Measurements from ENCODE around the gene MAFG.
"Not testable (repeated sequence)": the region's sequence is repeated elsewhere in the genome, so short reads cannot be mapped to it uniquely, and the experiment has no call there.

MAFG gene

DNA sequence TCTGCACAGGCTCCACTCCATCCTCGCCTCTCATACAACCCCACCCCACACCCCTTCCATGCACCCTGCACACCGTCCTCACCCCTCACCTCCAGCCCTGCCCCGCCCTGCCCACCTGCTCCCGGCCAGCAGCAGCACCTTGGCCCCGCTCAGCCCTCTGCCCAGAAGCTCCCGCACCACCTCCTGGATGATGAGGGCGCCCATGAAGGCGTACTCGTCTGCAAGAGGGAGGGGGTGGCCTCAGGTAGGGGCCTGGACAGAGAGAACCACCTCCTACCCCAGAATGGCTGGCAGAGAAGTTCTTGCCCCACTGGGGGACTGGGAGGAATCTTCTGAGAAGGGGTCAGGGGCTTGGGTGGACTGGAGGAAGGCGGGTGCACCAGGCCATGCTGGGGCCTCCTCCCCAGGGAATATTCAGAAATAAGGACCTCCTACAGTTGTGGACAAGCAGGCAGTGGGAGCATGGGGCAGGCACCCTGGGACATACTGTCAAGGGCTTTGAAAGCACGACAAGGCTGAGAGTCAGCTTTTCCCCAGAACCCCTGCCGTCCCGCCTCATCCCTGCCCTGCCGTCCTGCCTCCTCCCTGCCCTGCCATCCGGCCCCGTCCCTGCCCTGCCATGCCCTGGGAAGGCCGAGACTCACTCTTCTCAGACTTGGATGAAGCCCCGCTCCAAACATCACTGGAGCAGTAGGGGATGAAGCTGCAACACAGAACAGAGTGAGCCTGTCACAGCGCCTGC, 30.3 kb upstream of the MAFG start:
- no peak for DNase-seq

DNA sequence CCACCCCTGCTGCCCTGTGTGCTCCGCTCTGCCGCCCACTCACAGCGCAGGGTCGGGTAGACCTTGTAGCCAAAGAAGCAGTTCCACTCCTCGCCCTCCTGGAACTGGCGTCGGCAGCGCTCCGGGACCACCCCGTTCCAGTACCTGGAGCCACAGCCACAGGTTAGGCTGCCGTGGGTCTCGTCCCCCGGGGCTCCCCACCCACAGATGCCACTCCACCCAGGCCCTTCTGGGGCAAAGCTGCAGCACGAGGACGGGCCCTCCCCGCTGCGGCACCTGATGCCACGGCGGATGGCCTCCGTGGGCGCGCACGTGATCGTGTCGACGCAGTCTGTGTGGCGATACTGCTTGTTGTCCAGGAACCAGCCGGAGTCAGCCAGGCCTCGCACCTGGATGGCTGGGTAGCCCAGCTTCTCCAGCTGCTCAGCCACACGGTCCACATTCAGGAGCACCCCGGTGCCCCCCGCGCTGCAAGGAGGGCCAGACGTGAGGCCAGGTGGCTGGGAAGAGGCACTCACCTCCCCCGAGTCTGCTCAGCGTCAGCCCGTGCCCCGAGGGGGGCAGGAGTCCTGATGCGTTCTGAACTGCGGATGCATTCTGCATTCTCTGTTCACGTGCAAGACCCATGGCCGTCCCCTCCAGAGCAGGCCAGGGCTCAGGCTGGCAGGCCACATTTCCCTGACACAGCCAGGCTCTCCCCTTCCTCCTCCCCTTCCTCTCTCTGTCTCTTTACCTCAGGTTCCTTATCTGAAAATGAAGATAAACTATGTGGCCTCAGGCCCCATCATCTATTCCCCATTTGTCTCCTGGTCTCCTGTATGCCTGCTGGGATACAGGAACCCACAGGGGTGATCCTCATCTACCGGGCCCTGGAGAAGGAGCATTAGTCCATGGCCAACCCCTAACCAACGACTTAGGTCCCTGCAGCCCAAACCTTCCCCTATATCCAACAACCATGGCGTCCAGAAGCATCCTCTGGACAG, 29.4 kb upstream of the MAFG start:
- no peak for DNase-seq

DNA sequence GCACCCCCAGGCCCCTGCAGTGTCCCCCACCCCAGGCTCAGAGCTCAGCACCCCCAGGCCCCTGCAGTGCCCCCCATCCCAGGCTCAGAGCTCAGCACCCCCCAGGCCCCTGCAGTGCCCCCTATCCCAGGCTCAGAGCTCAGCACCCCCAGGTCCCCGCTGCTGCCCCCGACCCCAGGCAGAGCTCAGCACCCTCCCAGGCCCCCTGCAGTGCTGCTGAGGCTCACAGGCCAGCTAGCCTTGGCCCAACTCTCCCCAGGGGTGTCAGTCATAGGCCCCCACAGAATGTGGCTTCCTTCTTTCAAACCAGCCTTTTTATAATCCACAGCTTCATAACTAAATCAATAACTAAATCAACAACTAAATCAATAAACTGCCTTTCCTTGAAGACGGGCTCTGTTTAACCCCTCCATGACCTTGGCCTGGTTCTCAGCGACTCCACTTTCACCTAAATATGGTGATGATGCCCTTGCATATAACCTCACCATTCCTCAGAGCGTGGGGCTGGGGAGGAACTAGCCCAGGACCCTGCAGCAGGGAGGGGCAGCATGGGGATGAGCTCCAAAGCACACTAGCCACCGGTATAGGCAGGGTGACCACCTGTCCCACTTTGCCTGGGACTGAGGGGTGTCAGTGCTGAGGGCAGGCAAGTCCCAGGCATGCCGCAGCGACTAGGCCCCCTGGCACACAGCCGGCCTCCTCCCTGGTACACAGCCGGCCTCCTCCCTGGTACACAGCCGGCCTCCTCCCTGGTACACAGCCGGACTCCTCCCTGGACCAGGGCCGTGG, 28.4 kb upstream of the MAFG start:
- DNase-seq = no peak

DNA sequence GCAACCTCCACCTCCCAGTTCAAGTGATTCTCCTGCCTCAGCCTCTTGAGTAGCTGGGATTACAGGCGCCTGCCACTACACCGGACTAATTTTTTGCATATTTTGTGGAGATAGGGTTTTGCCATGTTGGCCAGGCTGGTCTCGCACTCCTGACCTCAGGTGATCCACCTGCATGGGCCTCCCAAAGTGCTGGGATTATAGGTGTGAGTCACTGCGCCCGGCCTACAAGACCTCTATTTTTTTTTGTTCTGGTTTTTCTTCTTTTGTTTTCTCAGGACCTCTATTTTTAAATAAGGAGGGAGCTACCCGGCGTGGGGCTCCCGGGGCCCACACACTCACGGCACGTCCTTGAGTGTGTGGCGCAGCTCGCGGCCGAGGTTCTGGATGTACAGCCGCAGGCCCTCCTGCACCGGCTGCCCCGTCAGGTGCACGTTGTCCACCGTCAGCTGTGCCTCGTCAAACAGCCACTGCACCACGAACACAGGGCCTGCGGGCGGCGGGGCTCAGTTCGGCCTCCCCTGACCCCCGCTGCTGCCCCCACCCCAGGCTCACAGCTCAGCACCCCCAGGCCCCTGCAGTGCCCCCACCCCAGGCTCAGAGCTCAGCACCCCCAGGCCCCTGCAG, 27.6 kb upstream of the MAFG start:
- DNase-seq = no peak

DNA sequence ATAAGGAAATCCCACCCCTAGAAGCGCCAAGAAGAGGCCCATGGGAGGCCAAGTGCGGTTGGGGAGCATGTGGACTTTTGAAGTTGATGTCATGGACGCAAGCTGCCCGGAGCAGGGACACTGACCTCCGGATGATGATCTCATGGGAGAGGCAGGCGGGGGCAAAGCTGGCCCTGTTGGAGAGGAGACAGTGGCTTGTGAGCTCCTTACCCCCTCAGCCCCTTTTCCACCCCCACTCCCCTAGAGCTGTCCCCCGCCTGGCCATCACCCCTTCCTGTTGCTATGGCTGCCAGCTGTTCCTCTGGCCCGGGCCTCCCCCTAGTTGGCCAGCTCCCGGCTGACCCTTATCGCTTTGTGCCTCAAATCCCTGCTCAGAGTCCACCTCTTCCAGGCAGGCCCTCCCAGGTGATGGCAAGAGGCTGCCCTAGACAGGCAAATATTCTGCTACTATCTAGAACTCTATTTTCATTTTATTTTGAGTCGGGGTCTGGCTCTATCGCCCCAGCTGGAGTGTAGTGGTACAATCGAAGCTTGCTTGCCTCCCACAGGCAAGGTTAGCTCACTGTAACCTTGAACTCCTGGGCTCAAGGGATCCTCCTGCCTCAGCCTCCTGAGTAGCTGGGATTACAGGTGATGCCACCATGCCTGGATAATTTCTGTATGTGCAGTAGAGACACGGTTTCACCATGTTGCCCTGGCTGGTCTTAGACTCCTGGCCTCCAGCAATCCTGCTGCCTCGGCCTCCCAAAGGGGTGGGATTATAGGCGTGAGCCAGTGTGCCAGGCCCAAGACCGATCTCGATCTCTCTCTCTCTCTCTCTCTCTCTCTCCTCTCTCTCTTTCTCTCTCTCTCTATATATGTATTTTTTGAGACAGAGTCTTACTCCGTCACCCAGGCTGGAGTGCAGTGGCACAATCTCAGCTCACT, 26.9 kb upstream of the MAFG start:
- DNase-seq = no peak

DNA sequence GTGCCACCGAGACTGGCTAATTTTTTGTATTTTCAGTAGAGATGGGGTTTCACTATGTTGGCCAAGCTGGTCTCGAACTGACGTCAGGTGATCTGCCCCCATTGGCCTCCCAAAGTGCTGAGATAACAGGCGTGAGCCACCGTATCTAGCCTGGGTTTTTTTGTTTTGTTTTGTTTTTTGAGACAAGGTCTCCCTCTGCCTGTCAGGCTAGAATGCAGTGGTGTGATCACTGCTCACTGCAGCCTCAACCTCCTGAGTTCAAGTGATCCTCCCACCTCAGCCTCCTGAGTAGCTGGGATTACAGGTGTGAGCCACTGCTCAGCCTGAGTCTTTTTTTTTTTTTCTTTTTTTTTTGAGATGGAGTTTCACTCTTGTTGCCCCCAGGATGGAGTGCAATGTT, 25.9 kb upstream of the MAFG start:
- not testable (repeated sequence) for DNase-seq

DNA sequence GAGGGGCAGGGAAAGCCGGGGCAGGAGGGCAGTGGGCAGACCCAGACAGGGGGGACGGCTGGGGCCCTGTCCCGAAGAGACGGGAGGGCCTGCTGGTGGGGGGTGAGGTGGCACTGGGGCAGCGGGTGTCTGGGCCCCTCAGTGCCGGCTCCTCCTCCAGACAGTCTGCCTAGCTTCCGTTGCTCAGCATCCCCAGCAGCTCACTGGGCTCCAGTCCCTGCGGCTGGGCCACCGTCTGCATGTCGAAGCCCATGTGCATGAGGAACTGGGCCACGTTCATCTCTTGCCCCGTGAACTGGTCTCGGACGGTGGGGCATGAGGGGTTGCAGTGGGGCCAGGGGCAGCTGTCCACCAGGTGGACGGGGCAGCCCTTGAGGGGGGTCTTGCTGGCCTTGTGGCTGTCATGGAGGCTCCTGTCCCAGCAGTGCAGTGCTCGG, 25.3 kb upstream of the MAFG start:
- DNase-seq = no peak

DNA sequence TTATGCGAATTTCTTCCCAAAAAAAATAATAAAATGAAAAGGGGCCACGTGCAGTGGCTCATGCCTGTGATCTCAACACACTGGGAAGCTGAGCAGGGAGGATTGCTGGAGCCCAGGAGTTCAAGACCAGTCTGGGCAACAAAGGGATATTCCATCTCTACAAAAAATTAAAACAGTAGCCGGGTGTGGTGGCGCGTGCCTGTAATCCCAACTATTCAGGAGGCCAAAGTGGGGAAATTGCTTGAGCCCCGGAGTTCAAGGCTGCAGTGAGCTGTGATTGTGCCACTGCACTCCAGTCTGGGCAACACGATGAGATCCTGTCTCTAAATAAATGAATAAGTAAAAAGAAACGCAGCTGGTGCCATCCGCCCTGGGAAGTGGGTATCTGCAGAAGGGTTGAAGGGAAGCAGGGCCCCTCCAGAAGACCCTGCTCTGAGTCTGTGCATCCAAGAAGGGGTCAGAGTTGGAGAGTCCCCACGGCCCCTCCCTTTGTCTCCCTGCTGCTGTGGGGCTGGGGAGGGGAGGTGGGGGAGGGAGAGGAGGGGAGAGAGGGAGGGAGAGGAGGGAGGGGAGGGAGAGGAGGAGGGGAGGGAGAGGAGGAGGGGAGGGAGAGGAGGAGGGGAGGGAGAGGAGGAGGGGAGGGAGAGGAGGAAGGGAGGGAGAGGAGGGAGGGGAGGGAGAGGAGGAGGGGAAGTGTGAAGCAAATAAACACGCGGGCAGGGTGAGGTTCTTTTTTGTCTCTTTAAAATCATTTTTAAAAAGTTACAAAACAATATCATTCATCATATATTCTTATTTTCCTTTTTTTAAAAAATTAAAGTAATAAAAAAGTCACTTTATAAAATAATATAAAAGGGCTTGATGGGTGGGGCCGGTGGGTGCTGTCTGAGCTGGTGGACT, 24.5 kb upstream of the MAFG start:
- DNase-seq = no peak

DNA sequence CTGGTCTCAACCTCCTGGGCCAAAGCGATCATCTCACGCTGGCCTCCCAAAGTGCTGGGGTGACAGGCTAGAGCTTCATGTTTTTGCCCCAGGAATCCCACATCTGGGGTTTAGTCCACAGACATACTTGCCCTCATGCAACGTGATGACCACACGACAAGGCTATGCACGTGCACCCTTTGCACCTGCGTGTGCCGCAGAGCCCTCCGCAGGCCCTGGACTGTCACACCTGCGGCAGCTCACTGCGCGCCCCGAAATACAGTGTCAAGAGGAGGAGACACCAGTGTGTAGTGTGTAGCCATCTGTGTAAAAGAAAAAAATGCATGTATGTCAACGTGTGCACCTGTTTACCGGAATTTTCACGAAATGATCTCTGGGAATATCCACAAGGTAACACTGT, 23.0 kb upstream of the MAFG start:
- DNase-seq = no peak

DNA sequence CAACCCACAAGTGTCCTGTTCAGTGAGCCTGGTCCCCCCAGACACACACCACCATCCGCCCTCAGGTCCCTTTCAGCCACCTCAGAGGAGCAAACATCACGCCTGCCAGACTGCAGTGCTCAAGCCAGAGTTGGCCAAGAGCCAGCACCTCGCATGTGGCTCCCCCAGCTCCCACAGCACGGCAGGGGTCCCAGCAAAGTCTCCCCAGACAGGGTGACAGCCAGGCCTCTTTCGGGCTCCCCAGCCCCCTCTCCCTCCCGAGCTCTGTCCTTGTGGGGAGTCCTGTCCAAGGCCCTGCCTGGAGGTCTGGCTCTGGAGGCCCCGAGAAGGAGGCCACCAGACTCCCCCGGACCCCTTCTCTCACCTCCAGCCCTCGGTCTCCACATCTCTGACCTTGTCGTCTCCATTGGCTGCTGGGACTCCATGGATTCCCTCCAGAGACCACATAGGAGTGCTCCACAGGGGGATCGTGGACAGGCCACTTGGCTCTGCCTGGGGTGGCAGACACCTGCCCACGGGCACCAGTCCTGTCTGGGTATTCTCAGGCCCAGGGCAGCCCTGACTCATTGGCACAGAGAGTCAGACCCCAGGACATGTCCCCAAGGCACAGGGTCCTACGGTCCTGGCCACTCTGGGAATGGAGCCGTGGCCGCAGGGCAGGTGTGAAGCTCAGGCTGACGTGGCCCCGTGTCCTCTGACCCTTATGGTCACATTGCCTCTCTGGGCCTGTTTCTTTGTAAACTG, 21.3 kb upstream of the MAFG start:
- no peak for DNase-seq

DNA sequence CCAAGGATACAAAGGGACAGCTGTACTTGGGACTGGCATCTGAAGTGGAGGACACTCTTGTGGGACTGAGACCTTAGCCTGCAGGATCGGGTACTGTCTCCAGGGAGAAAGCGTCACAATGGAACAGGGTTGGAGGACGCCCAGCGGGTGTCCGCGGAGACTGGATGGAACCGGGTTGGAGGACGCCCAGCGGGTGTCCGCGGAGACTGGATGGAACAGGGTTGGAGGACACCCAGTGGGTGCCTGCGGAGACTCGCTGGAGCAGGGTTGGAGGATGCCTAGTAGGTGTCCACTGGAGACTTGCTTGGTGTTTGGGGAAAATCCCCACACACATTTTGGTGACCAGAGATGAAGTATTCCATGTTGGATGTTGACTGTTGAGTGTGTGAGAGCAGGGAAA, 19.7 kb upstream of the MAFG start, which contains the start of gene MYADML2:
MYADML2 (minus strand) TSS at position 45 of the 400 bp plus-strand sequence. CDS start 5,492 bp downstream, outside the sequence.
- DNase-seq = no peak

DNA sequence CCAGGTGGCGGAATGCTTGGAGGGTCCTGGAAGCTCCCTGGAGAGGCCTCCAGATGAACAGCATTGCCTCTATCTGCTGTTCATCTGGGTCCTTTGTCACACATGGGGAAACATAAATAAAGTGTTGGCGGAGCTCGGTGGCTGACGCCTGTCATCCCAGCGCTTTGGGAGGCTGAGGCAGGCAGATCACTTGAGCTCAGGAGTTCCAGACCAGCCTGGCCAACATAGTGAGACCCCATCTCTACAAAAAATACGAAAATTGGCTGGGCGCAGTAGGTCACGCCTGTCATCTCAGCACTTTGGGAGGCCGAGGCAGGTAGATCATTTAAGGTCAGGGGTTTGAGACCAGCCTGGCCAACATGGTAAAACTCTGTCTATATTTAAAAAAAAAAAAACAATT, 17.3 kb upstream of the MAFG start:
- DNase-seq = no peak

DNA sequence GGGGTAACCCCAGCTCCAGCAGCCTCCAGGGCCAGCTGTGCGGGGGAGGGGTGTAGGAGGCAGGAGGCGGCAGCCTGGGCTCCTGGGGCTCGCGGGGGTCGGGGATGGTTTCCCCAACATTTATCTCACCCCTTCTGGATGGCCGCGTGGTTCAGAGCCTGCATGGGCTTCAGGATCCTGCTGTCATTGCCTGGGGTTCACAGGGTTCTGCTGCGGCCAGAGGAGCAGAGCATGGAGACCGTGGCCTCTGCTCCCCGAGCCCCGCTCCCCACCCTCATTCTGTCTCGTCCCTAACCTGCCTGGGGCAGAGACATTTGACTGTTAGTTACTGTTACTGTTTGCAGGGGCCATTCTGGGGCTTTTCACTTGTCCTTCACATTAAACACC, 14.6 kb upstream of the MAFG start:
- DNase-seq = no peak

DNA sequence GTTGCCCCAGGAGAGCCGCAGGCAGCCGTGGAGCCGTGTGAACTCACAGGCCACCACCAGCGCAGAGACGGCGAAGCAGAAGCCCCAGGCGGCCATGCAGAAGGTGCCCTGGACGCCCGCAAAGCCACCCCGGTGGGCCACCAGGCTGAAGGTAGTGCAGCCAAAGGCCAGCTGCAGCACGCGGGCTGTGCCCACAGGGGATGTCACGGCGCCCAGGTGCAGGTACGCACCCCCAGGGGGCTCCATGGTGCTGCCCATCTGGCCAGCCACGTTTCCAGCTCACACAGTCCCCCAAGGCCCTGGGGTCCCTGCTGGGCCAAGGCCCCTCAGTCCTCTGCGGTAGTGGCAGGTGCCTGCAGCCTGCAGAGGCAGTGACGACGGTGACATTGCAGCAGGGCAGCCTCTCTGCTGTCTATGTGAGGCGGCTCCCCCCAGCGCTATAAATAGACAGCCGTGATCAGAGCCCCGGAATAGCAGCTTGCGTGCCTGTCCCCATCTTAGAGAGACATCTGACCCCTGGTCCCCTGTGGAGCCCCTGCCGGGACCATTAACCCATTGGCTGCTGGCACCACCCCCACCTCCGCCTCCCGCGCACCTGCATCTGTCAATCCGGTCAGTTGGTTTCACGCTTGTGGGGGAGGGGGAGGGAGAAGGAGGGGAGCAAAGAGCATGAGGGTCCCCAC, 14.1 kb upstream of the MAFG start:
- DNase-seq = no peak

DNA sequence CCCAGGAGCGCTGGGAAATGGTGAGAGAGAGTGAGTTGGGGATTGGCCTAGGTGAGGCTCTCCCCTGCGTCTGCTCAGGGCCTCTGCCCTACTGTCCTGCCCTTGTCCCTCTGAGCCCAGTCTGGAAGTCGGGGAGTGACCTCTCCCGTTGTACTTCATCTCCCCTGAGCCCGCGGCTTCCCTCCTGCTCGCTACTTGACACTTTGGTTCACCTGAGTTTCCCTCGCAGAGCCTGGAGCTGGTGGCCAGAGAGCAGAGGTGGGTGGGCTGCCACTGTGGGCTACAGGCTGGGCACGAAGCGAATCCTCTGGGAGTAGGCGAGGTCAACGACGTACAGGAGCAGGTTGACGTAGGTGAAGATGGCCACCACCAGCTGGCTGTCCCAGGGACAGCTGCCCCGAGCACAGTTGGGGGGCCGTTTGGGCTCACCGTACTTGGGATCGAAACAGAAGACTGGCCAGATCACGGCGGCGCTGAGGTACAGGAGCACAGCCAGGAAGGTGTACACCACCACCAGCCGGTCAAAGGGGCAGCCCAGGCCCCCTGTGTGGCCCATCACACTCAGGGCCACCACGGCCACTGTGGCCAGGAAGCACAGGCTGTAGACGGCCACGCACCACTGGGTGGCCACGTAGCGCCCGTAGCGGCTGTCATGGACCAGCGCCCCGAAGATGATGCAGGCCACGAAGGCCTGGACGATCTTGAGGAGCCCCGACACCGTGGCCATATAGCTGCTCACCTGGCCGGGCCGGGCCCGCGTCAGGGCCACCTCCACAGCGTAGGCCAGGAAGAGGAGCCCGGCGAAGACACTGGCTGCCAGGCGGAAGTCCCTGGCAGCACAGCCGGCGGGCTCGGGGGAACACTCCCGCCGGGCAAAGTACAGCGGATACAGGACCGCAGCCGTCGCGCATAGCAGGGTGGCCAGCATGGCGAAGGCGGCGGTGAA, 13.3 kb upstream of the MAFG start:
- no peak for DNase-seq

DNA sequence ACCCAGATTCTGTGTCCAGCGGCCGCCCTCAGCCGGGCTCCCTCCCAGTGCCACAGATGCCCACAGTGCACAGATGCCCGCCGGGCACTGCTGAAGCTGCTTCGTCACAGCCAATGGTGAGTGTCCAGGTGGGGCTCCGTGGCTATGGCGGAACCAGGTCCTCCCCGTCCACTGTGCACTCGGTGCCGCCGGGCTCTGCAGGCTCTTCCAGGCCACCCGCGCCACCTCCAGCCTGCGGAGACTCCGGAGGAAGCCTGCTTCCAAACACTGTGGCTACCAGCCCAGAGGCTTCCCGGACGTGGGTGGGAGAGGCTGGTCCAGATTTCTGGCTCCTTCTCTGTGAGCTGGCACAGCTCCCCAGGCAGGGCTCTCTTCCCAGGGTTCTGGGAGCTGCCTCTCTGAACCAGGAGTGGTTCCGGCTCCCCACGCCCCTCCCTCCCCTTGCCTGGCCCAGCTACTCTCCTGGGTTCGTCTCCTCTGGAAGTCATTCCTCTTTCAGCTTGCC, 12.4 kb upstream of the MAFG start:
- no peak for DNase-seq

DNA sequence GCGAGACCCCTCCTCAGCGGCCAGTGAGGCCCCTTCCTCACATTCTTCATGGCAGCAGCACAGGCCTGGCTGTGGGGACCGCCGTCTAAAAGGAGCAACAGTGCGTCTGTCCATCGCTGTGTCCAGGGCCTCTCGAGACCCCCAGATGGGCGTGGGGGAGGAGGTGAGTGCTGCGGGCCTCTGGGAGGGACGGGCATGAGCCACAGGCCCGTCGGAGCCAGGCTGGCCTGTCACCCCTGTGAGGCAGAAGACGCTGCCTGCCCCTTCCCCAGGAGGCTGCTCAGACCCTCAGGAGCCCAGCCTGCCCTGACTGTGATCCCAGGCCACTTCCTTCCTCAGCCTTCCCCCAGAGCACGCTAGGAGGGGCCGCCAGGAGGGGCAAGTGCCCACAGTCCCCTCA, 11.7 kb upstream of the MAFG start:
- DNase-seq = no peak

DNA sequence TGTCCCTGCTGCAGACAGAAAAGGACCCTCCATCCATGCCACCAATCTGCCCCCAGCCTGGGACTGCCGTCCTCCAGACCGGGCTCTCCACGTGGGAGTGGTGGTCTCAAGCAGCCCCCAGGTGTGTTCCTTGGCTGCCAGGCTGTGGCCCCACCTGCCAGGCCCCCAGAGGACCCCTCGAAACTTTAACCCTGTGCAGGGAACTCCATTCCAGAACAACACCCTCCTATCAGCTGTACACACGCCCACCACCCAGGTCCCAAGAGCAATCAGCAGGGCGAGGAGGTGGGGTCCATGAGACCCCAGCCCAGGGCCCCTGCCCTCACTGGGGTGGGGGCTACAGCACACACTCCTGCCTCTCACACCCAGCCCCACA, 8.2 kb upstream of the MAFG start:
- no peak for DNase-seq
